AG09309 (cell line): Measurements from ENCODE around the gene BAAT.
A peak's percentile ranks its signal among the peaks of the same experiment; 100 is the strongest.

Experiments used
- DNase-seq: peaks from one replicate; pipeline ENCODE4 v3.0.0-alpha.2; 2010; ENCODE audit warnings: low read depth
- H3K4me3 ChIP-seq: 2 replicates; pipeline ENCODE4 v1.5.1; 2011; ENCODE audit warnings: mild to moderate bottlenecking, low read depth, low read length, moderate library complexity; ENCODE audit not compliant: control insufficient read depth
- CTCF ChIP-seq: IDR thresholded peaks from 2 replicates; pipeline ENCODE4 v1.5.1; 2011; ENCODE audit warnings: mild to moderate bottlenecking, low read depth, low read length, inconsistent platforms; ENCODE audit not compliant: insufficient read depth, control insufficient read depth; ENCODE audit errors: missing control alignments

BAAT gene

GRCh38 chr9:101312661-101313060 is 72.1 kb downstream of the BAAT start:
- TF ChIP-seq CTCF: no peak
- no peak for DNase-seq
- H3K4me3 ChIP-seq: no peak overlapping the region

- TF ChIP-seq CTCF: peak; percentile 49
- DNase-seq: peak; percentile 68
These were observed 72.9 kb downstream of the BAAT start for GRCh38 chr9:101311758-101312420.

GRCh38 chr9:101311191-101311590 is 73.6 kb downstream of the BAAT start:
- no peak for DNase-seq
- no peak for TF ChIP-seq CTCF
- no peak overlapping the region for H3K4me3 ChIP-seq

More at GRCh38 chr9:101311758-101312420, 72.9 kb downstream of the BAAT start:
- no peak overlapping the region for H3K4me3 ChIP-seq
